ENCODE data around the gene CACNA1C. TPM values are rescaled to one million over a fixed set of nuclear protein-coding genes. Genes with fewer than 3 reads are reported as not detected.

The CACNA1C gene
- polyA plus RNA-seq, 1 of the 3 experiments (the other 2 are of a cell fraction) = 1.5 TPM

DNA sequence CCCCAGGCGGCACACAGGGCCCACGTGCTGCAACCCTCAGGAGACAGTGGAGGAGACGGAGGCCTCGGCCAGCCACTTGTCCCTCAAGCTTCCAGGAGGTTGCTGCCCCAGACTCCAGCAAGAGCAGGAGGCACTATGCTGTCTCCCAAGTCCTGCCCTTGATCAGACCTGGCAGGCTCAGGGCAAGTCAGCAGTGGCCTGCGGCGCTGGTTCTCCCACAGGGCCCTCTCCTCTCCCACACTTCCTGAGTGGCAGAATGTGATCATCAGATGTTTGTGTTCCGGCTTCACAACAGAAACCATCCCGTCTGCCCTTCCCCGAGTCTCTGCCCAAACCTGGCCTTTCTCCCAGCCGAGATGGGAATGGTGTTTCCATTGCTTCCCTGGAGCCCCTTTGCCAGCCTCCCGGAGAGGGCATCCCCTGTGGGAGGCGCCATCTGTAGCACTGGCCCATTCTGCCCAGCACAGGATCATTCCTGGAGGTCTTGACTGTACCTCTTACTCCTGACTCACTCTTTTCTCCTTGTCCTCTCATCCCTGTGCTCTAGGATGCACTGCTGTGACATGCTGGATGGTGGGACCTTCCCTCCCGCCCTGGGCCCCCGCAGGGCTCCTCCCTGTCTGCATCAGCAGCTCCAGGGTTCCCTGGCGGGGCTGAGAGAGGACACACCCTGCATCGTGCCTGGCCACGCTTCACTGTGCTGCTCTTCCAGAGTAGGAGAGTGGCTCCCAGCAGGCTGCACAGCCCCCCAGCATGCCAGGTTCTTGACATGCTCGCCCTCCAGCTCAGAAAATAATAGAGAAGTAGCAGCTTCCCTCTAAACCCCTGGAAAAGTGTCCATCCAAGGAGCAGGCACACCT is 627.3 kb downstream of the CACNA1C start:
- Histone ChIP-seq H3K27ac (ENCODE audit: low read depth in 2 of 2, low read length in 1 of 2) (no peak overlapping the region), H3K9me3 (no peaks in the 10 kb centered on the region), H3K79me2 (ENCODE audit: insufficient read depth) (no peaks in the 10 kb centered on the region), H4K20me1 (ENCODE audit: insufficient read depth) (no peaks in the 10 kb centered on the region), H3F3A (replicated peaks; ENCODE audit: insufficient read depth) (no peaks in the 10 kb centered on the region), H3K36me3 (replicated peaks in 1 of 2; ENCODE audit: control insufficient read depth in 1 of 2, insufficient read depth in 2 of 2, low read length in 1 of 2) (no peaks in the 10 kb centered on the region), H3K9ac (no peak overlapping the region), H3K27me3 (ENCODE audit: insufficient read depth) (no peaks in the 10 kb centered on the region), H3K4me3 (ENCODE audit: low read depth in 2 of 2, low read length in 1 of 2) (no peak overlapping the region), H3K4me1 (ENCODE audit: control insufficient read depth in 1 of 2, insufficient read depth in 2 of 2, low read depth in 1 of 2, low read length in 1 of 2) (no peaks in the 10 kb centered on the region), H3K4me2 (no peak overlapping the region), H3K9me2 (no peaks in the 10 kb centered on the region), H2AFZ (ENCODE audit: low read depth) (no peak overlapping the region)
- ChIA-PET POLR2A (no interaction called here), CTCF (no interaction called here)
- DNase-seq = no peak
- no peak for TF ChIP-seq FOXM1 (IDR thresholded peaks at IDR 0.05; ENCODE audit: low read depth)
- TF ChIP-seq CHD2 (IDR thresholded peaks at IDR 0.05; ENCODE audit: low read length, partially characterized antibody) = no peak
- no peak for TF ChIP-seq ELF1 (IDR thresholded peaks at IDR 0.05)
- no peak for TF ChIP-seq RXRA (IDR thresholded peaks at IDR 0.05; ENCODE audit: borderline replicate concordance, low read depth)
- no peak for TF ChIP-seq TAF1 (IDR thresholded peaks at IDR 0.05; ENCODE audit: borderline replicate concordance, low read depth, low read length)
- no peak for TF ChIP-seq MAX (IDR thresholded peaks at IDR 0.05; ENCODE audit: low read depth)
- no peak for TF ChIP-seq POLR2AphosphoS5 (IDR thresholded peaks at IDR 0.05; ENCODE audit: low read depth, low read length)
- no peak for TF ChIP-seq FOSL2 (IDR thresholded peaks at IDR 0.05; ENCODE audit: borderline replicate concordance, low read depth)
- TF ChIP-seq SMC3 (IDR thresholded peaks at IDR 0.05; ENCODE audit: low read depth, low read length) = no peak
- 63% methylated on average over 12 of the region's 18 CpGs for WGBS (ENCODE audit: low lambda C conversion rate)

DNA sequence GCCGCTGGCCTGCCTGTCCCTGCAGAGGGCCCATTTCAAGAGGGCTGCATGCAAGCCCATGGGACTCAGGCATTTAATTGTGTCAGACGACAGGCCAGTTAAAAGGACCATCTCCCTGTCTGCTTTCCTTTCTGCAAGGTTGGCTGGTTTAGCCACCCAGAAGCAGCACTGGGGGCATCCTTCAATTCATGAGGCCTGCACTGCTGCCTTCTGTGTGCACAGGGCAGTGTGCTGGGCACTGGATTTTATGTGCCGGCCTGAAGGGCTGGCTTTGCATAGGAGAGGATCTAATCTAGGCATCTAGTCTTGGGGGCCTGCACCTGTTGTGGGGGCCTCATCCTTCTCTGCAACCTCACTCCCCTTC is 627.9 kb downstream of the CACNA1C start:
- no peaks in the 10 kb centered on the region for H4K20me1 ChIP-seq (ENCODE audit: insufficient read depth)
- H3K4me2 ChIP-seq = no peak overlapping the region
- H3K9me3 ChIP-seq = no peaks in the 10 kb centered on the region
- H3K4me1 ChIP-seq (ENCODE audit: control insufficient read depth in 1 of 2, insufficient read depth in 2 of 2, low read depth in 1 of 2, low read length in 1 of 2) = no peaks in the 10 kb centered on the region
- no peak overlapping the region for H3K9ac ChIP-seq
- ChIA-PET CTCF (no interaction called here), POLR2A (no interaction called here)
- no peaks in the 10 kb centered on the region for H3K9me2 ChIP-seq
- no peak overlapping the region for H3K27ac ChIP-seq (ENCODE audit: low read depth in 2 of 2, low read length in 1 of 2)
- no peak overlapping the region for H3K4me3 ChIP-seq (ENCODE audit: low read depth in 2 of 2, low read length in 1 of 2)
- no peak for DNase-seq
- H3F3A ChIP-seq (replicated peaks; ENCODE audit: insufficient read depth) = no peaks in the 10 kb centered on the region
- H3K79me2 ChIP-seq (ENCODE audit: insufficient read depth) = no peaks in the 10 kb centered on the region
- no CpG with 5 or more reads among the region's 3 CpGs for WGBS (ENCODE audit: low lambda C conversion rate)
- H3K27me3 ChIP-seq (ENCODE audit: insufficient read depth) = no peaks in the 10 kb centered on the region
- H3K36me3 ChIP-seq (replicated peaks in 1 of 2; ENCODE audit: control insufficient read depth in 1 of 2, insufficient read depth in 2 of 2, low read length in 1 of 2) = no peaks in the 10 kb centered on the region
- no peak overlapping the region for H2AFZ ChIP-seq (ENCODE audit: low read depth)
- TF ChIP-seq GABPA (IDR thresholded peaks at IDR 0.05; ENCODE audit: low read depth) = no peak
- no peak for TF ChIP-seq TAF1 (IDR thresholded peaks at IDR 0.05; ENCODE audit: borderline replicate concordance, low read depth, low read length)
- no peak for TF ChIP-seq FOXM1 (IDR thresholded peaks at IDR 0.05; ENCODE audit: low read depth)
- TF ChIP-seq FOXJ3 (CRISPR knock-in tag; IDR thresholded peaks at IDR 0.05) = no peak
- no peak for TF ChIP-seq ZBTB33 (IDR thresholded peaks at IDR 0.05; ENCODE audit: borderline replicate concordance, low read depth)
- TF ChIP-seq, protein P1, sequence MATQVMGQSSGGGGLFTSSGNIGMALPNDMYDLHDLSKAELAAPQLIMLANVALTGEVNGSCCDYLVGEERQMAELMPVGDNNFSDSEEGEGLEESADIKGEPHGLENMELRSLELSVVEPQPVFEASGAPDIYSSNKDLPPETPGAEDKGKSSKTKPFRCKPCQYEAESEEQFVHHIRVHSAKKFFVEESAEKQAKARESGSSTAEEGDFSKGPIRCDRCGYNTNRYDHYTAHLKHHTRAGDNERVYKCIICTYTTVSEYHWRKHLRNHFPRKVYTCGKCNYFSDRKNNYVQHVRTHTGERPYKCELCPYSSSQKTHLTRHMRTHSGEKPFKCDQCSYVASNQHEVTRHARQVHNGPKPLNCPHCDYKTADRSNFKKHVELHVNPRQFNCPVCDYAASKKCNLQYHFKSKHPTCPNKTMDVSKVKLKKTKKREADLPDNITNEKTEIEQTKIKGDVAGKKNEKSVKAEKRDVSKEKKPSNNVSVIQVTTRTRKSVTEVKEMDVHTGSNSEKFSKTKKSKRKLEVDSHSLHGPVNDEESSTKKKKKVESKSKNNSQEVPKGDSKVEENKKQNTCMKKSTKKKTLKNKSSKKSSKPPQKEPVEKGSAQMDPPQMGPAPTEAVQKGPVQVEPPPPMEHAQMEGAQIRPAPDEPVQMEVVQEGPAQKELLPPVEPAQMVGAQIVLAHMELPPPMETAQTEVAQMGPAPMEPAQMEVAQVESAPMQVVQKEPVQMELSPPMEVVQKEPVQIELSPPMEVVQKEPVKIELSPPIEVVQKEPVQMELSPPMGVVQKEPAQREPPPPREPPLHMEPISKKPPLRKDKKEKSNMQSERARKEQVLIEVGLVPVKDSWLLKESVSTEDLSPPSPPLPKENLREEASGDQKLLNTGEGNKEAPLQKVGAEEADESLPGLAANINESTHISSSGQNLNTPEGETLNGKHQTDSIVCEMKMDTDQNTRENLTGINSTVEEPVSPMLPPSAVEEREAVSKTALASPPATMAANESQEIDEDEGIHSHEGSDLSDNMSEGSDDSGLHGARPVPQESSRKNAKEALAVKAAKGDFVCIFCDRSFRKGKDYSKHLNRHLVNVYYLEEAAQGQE (IDR thresholded peaks at IDR 0.05; ENCODE audit: low read depth, low read length) = no peak
- TF ChIP-seq IRF3 (IDR thresholded peaks at IDR 0.05; ENCODE audit: low read depth, low read length) = no peak
- no peak for TF ChIP-seq FOSL2 (IDR thresholded peaks at IDR 0.05; ENCODE audit: borderline replicate concordance, low read depth)
- no peak for TF ChIP-seq EZH2phosphoT487 (IDR thresholded peaks at IDR 0.05; ENCODE audit: borderline replicate concordance, low read depth)
- no peak for TF ChIP-seq USF2 (IDR thresholded peaks at IDR 0.05; ENCODE audit: borderline replicate concordance, low read depth, low read length)
- no peak for TF ChIP-seq USF1 (IDR thresholded peaks at IDR 0.05; ENCODE audit: borderline replicate concordance, low read depth)
